Liver (tissue), 3 donors: ENCODE results near the gene FAM13B.

Experiments
- GABPA ChIP-seq, 2 donors: IDR thresholded peaks in 1 of 2; conservative IDR thresholded peaks in 1 of 2; 2 replicates each; pipeline ENCODE4 v1.6.1; 2016; ENCODE audit warnings: antibody characterized with exemption in 2 of 2, mild to moderate bottlenecking in 1 of 2, moderate library complexity in 1 of 2
- HNF4A ChIP-seq, 2 donors: conservative IDR thresholded peaks; 2 replicates each; pipeline ENCODE4 v1.6.1; 2016; ENCODE audit warnings: antibody characterized with exemption in 2 of 2, mild to moderate bottlenecking in 2 of 2
- JUND ChIP-seq, 2 donors: IDR thresholded peaks; 2 replicates each; pipeline ENCODE4 v1.6.1; 2016; ENCODE audit warnings: antibody characterized with exemption in 2 of 2
- TF ChIP-seq, protein P1 (sequence below): fragments of 150-350 bp; IDR thresholded peaks from 2 replicates; pipeline ENCODE4 v1.5.1; 2017; ENCODE audit warnings: improper control_type of control experiment, low read depth, low read length; ENCODE audit not compliant: missing input control
- TF ChIP-seq, protein P2 (sequence below): IDR thresholded peaks from 2 replicates; pipeline ENCODE4 v1.6.1; 2016; ENCODE audit warnings: antibody characterized with exemption, mild to moderate bottlenecking
- donor health status: healthy.
- donor health status: healthy.

DNA sequence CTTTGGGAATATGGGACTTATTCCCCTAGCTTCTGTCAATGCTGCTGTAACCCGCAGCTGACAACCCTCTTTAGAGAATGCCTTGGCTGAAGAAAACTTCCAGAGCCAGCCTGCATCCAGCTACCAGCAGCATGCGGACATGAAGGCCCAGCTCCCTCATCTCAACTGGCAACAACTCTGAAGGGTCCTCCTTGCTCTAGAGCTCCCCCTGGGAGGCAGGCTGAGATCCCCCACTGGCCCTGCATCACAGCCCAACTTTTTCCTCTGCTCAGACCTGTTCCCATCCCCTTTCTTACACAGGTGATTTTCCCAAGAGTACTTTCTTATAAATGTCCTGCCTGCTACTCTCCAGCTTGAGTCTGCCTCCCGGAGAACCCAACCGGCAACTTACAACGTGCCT lies 32.2 kb upstream of the FAM13B start:
- TF ChIP-seq, protein P1, sequence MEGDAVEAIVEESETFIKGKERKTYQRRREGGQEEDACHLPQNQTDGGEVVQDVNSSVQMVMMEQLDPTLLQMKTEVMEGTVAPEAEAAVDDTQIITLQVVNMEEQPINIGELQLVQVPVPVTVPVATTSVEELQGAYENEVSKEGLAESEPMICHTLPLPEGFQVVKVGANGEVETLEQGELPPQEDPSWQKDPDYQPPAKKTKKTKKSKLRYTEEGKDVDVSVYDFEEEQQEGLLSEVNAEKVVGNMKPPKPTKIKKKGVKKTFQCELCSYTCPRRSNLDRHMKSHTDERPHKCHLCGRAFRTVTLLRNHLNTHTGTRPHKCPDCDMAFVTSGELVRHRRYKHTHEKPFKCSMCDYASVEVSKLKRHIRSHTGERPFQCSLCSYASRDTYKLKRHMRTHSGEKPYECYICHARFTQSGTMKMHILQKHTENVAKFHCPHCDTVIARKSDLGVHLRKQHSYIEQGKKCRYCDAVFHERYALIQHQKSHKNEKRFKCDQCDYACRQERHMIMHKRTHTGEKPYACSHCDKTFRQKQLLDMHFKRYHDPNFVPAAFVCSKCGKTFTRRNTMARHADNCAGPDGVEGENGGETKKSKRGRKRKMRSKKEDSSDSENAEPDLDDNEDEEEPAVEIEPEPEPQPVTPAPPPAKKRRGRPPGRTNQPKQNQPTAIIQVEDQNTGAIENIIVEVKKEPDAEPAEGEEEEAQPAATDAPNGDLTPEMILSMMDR, result no peak
- no peak for TF ChIP-seq JUND (IDR thresholded peaks at IDR 0.05)
- TF ChIP-seq, protein P2, sequence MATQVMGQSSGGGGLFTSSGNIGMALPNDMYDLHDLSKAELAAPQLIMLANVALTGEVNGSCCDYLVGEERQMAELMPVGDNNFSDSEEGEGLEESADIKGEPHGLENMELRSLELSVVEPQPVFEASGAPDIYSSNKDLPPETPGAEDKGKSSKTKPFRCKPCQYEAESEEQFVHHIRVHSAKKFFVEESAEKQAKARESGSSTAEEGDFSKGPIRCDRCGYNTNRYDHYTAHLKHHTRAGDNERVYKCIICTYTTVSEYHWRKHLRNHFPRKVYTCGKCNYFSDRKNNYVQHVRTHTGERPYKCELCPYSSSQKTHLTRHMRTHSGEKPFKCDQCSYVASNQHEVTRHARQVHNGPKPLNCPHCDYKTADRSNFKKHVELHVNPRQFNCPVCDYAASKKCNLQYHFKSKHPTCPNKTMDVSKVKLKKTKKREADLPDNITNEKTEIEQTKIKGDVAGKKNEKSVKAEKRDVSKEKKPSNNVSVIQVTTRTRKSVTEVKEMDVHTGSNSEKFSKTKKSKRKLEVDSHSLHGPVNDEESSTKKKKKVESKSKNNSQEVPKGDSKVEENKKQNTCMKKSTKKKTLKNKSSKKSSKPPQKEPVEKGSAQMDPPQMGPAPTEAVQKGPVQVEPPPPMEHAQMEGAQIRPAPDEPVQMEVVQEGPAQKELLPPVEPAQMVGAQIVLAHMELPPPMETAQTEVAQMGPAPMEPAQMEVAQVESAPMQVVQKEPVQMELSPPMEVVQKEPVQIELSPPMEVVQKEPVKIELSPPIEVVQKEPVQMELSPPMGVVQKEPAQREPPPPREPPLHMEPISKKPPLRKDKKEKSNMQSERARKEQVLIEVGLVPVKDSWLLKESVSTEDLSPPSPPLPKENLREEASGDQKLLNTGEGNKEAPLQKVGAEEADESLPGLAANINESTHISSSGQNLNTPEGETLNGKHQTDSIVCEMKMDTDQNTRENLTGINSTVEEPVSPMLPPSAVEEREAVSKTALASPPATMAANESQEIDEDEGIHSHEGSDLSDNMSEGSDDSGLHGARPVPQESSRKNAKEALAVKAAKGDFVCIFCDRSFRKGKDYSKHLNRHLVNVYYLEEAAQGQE, result no peak
- no peak for TF ChIP-seq GABPA (IDR thresholded peaks at IDR 0.05 in 1 of 2, conservative IDR thresholded peaks at IDR 0.05 in 1 of 2)
- TF ChIP-seq HNF4A (conservative IDR thresholded peaks at IDR 0.05), result no peak
